Measurements from ENCODE around the gene ACYP1.
A peak's percentile ranks its signal among the peaks of the same experiment; 100 is the strongest.
"Not testable (repeated sequence)": the region's sequence is repeated elsewhere in the genome, so short reads cannot be mapped to it uniquely, and the experiment has no call there.

The ACYP1 gene

GRCh38 chr14:75069811-75070145, 6.0 kb upstream of the ACYP1 start:
- DNase-seq = no peak
- Histone ChIP-seq H3K4ac (ENCODE audit: low read depth, low read length) (no peak overlapping the region), H2BK120ac (ENCODE audit: insufficient read depth, low read length, poor library complexity) (no peak overlapping the region), H4K12ac (ENCODE audit: low read depth, low read length) (no peak overlapping the region), H3K27ac (ENCODE audit: low read depth, low read length) (peak overlapping the region; percentile 43), H3K27me3 (ENCODE audit: insufficient read depth, low read length) (no peaks in the 10 kb centered on the region), H3K79me1 (ENCODE audit: low read length) (peaks cover 8% of the 10 kb centered on the region), H3K14ac (ENCODE audit: low read length) (peak overlapping the region; percentile 2), H2BK12ac (ENCODE audit: low read length) (no peak overlapping the region), H4K91ac (ENCODE audit: low read depth, low read length) (peak overlapping the region; percentile 1), H3K4me1 (ENCODE audit: control insufficient read depth in 1 of 2, insufficient read depth in 2 of 2, low read length in 2 of 2) (peaks cover 6 to 9% of the 10 kb centered on the region in 2 experiments), H3K79me2 (ENCODE audit: control insufficient read depth, insufficient read depth, low read length, poor library complexity) (peaks cover 3% of the 10 kb centered on the region), H2AK5ac (ENCODE audit: low read length) (no peak overlapping the region), H4K8ac (ENCODE audit: low read depth, low read length) (peak overlapping the region; percentile 67), H3K9me3 (ENCODE audit: insufficient read depth, low read depth, low read length) (no peaks in the 10 kb centered on the region), H3K4me3 (ENCODE audit: low read depth, low read length) (peak overlapping the region; percentile 77), H3K9ac (ENCODE audit: low read length) (no peak overlapping the region), H3K4me2 (ENCODE audit: low read length) (peak overlapping the region; percentile 64), H3K36me3 (ENCODE audit: control insufficient read depth in 1 of 2, insufficient read depth in 2 of 2, low read length in 2 of 2) (no peaks in the 10 kb centered on the region), H3K18ac (ENCODE audit: low read length) (peak overlapping the region; percentile 0), H2BK5ac (ENCODE audit: low read depth, low read length, poor library complexity) (no peak overlapping the region), H2AFZ (ENCODE audit: insufficient read depth, low read length, poor library complexity) (peak overlapping the region; percentile 28), H3K23ac (ENCODE audit: low read length) (no peak overlapping the region)
- WGBS (ENCODE audit: extremely low coverage, insufficient coverage, insufficient read length) = no CpG with 5 or more reads among the region's 12 CpGs

GRCh38 chr14:75069121-75069810, 5.4 kb upstream of the ACYP1 start, which contains the start of gene ZC2HC1C:
ZC2HC1C (plus strand) TSS chr14:75069641; CDS start chr14:75070574, 933 bp downstream.
- peak; percentile 94 to 95 for DNase-seq
- no CpG with 5 or more reads among the region's 58 CpGs for WGBS (ENCODE audit: extremely low coverage, insufficient coverage, insufficient read length)

DNA sequence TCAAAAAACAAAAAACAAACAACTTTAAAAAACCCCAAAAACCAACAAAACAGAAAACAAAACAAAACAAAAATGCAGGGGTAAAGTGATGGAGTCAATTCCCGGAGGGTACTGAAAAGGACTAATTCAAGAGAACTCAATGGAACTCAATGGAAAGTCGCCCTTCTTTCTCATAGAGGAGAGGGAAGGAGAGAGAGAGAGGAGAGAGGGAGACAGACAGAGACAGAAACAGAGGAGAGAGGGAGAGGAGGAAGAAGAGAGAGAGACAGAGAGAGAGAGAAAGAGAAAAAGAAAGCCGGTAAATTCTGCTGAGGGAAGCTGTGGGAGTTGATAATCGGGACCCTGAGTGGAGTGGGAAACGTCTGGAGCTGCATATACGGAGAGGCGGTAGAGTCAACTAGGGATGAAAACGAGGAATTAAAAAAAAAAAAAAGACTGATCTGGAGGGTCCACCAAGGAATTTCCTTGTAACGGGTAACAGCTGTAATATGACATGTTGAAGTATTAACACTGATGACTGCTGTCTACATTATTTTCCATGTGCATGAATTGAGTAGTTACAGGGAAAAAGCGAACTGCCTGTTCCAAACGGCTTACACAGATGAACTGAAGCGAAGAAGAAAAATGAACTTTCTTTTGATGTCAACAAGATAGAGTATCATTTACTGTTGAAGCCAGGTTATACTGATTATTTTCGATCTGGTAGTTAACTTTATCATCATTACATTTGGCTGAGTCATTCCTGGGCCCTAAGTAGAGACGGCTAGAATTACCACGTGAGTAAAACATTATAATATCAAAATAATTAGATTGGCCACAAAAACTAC, 4.7 kb upstream of the ACYP1 start:
- no peak for DNase-seq
- Histone ChIP-seq H2BK12ac (ENCODE audit: low read length) (no peak overlapping the region), H3K9ac (ENCODE audit: low read length) (peak overlapping the region; percentile 75), H3K18ac (ENCODE audit: low read length) (no peak overlapping the region), H3K27ac (ENCODE audit: low read depth, low read length) (peak overlapping the region; percentile 89), H3K4me3 (ENCODE audit: low read depth, low read length) (peak overlapping the region; percentile 77), H3K9me3 (ENCODE audit: insufficient read depth, low read depth, low read length) (no peaks in the 10 kb centered on the region), H3K36me3 (ENCODE audit: control insufficient read depth in 1 of 2, insufficient read depth in 2 of 2, low read length in 2 of 2) (no peaks in the 10 kb centered on the region), H3K23ac (ENCODE audit: low read length) (no peak overlapping the region), H3K4me2 (ENCODE audit: low read length) (peak overlapping the region; percentile 64), H3K79me2 (ENCODE audit: control insufficient read depth, insufficient read depth, low read length, poor library complexity) (peaks cover 4% of the 10 kb centered on the region), H2BK5ac (ENCODE audit: low read depth, low read length, poor library complexity) (peak overlapping the region; percentile 89), H3K27me3 (ENCODE audit: insufficient read depth, low read length) (no peaks in the 10 kb centered on the region), H3K14ac (ENCODE audit: low read length) (no peak overlapping the region), H3K79me1 (ENCODE audit: low read length) (peaks cover 11% of the 10 kb centered on the region), H2AK5ac (ENCODE audit: low read length) (no peak overlapping the region), H4K12ac (ENCODE audit: low read depth, low read length) (no peak overlapping the region), H2AFZ (ENCODE audit: insufficient read depth, low read length, poor library complexity) (no peak overlapping the region), H2BK120ac (ENCODE audit: insufficient read depth, low read length, poor library complexity) (peak overlapping the region; percentile 93), H3K4ac (ENCODE audit: low read depth, low read length) (no peak overlapping the region), H4K91ac (ENCODE audit: low read depth, low read length) (peak overlapping the region; percentile 85), H4K8ac (ENCODE audit: low read depth, low read length) (peak overlapping the region; percentile 93), H3K4me1 (ENCODE audit: control insufficient read depth in 1 of 2, insufficient read depth in 2 of 2, low read length in 2 of 2) (peaks cover 6 to 11% of the 10 kb centered on the region in 2 experiments)
- no CpG with 5 or more reads among the region's 15 CpGs for WGBS (ENCODE audit: extremely low coverage, insufficient coverage, insufficient read length)

More at GRCh38 chr14:75069121-75069810, 5.4 kb upstream of the ACYP1 start, which contains the start of gene ZC2HC1C:
- Histone ChIP-seq H2BK12ac (ENCODE audit: low read length) (peak within 1 kb of the TSS; percentile 35), H2AK5ac (ENCODE audit: low read length) (peak within 1 kb of the TSS; percentile 53), H3K4me3 (ENCODE audit: low read depth, low read length) (peak within 1 kb of the TSS; percentile 77), H2BK120ac (ENCODE audit: insufficient read depth, low read length, poor library complexity) (peak within 1 kb of the TSS; percentile 93), H3K79me1 (ENCODE audit: low read length) (peaks cover 8% of the 10 kb centered on the region), H3K79me2 (ENCODE audit: control insufficient read depth, insufficient read depth, low read length, poor library complexity) (peaks cover 3% of the 10 kb centered on the region), H3K27me3 (ENCODE audit: insufficient read depth, low read length) (no peaks in the 10 kb centered on the region), H3K4ac (ENCODE audit: low read depth, low read length) (peak within 1 kb of the TSS; percentile 84), H3K14ac (ENCODE audit: low read length) (peak within 1 kb of the TSS; percentile 82), H2BK5ac (ENCODE audit: low read depth, low read length, poor library complexity) (peak within 1 kb of the TSS; percentile 89), H4K12ac (ENCODE audit: low read depth, low read length) (peak within 1 kb of the TSS; percentile 95), H3K9me3 (ENCODE audit: insufficient read depth, low read depth, low read length) (no peaks in the 10 kb centered on the region), H3K4me1 (ENCODE audit: control insufficient read depth in 1 of 2, insufficient read depth in 2 of 2, low read length in 2 of 2) (peaks cover 6 to 9% of the 10 kb centered on the region in 2 experiments), H4K91ac (ENCODE audit: low read depth, low read length) (peak within 1 kb of the TSS; percentile 85), H3K36me3 (ENCODE audit: control insufficient read depth in 1 of 2, insufficient read depth in 2 of 2, low read length in 2 of 2) (no peaks in the 10 kb centered on the region), H3K9ac (ENCODE audit: low read length) (peak within 1 kb of the TSS; percentile 75), H2AFZ (ENCODE audit: insufficient read depth, low read length, poor library complexity) (peak within 1 kb of the TSS; percentile 68), H3K4me2 (ENCODE audit: low read length) (peak within 1 kb of the TSS; percentile 64), H3K23ac (ENCODE audit: low read length) (no peak within 1 kb of the TSS), H3K18ac (ENCODE audit: low read length) (peak within 1 kb of the TSS; percentile 85), H3K27ac (ENCODE audit: low read depth, low read length) (peak within 1 kb of the TSS; percentile 89), H4K8ac (ENCODE audit: low read depth, low read length) (peak within 1 kb of the TSS; percentile 93)

DNA sequence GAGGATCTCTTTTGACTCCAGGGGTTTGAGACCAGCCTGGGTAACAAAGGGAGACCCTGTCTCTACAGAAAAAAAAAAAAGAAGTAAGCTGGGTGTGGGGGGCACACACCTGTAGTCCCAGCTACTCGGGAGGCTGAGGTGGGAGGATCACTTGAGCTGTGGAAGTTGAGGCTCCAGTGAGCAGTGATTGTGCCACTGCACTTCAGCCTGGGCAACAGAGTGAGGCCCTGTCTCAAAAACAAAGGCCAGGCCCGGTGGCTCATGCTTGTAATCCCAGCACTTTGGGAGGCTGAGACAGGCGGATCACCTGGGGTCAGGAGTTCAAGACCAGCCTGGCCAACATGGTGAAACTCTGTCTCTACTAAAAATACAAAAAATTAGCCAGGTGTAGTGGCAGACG, 3.9 kb upstream of the ACYP1 start:
- H3K9ac ChIP-seq (ENCODE audit: low read length); H3K27ac ChIP-seq (ENCODE audit: low read depth, low read length); H4K12ac ChIP-seq (ENCODE audit: low read depth, low read length); H2AFZ ChIP-seq (ENCODE audit: insufficient read depth, low read length, poor library complexity); H3K4ac ChIP-seq (ENCODE audit: low read depth, low read length); H3K14ac ChIP-seq (ENCODE audit: low read length); H2BK120ac ChIP-seq (ENCODE audit: insufficient read depth, low read length, poor library complexity); H3K27me3 ChIP-seq (ENCODE audit: insufficient read depth, low read length); H3K18ac ChIP-seq (ENCODE audit: low read length); H2AK5ac ChIP-seq (ENCODE audit: low read length); H4K8ac ChIP-seq (ENCODE audit: low read depth, low read length); H3K4me2 ChIP-seq (ENCODE audit: low read length); H3K36me3 ChIP-seq (ENCODE audit: control insufficient read depth in 1 of 2, insufficient read depth in 2 of 2, low read length in 2 of 2); H3K23ac ChIP-seq (ENCODE audit: low read length); DNase-seq; H2BK12ac ChIP-seq (ENCODE audit: low read length); H2BK5ac ChIP-seq (ENCODE audit: low read depth, low read length, poor library complexity); H3K4me3 ChIP-seq (ENCODE audit: low read depth, low read length); H3K9me3 ChIP-seq (ENCODE audit: insufficient read depth, low read depth, low read length); H3K79me2 ChIP-seq (ENCODE audit: control insufficient read depth, insufficient read depth, low read length, poor library complexity); H4K91ac ChIP-seq (ENCODE audit: low read depth, low read length): not testable (repeated sequence)
- Histone ChIP-seq H3K79me1 (ENCODE audit: low read length) (peaks cover 13% of the 10 kb centered on the region), H3K4me1 (ENCODE audit: control insufficient read depth in 1 of 2, insufficient read depth in 2 of 2, low read length in 2 of 2) (peaks cover 6 to 15% of the 10 kb centered on the region in 2 experiments)
- no CpG with 5 or more reads among the region's 4 CpGs for WGBS (ENCODE audit: extremely low coverage, insufficient coverage, insufficient read length)

Data from trophoblast cell (in vitro differentiated cells and primary cell).